PC-9 (cell line): ENCODE results near the gene PSD4. TPM values are rescaled to one million over a fixed set of nuclear protein-coding genes. Genes with fewer than 3 reads are reported as not detected.

Source experiments
- BruUV-seq: library from RNA; stranded (reverse); fragments of 400-500 nt; replicated peaks from 2 replicates; lab custom pipeline; 2021; lab: Mats Ljungman, UMichigan
- CTCF ChIA-PET: fragments of 300-600 bp; sonication (Branson Sonifier 250); formaldehyde crosslinking; loops from one replicate; lab custom pipeline; 2022; ENCODE audit warnings: antibody characterized with exemption; lab: Charles Lee
- POLR2A ChIA-PET: fragments of 300-600 bp; sonication (Branson Sonifier 250); formaldehyde crosslinking; loops from one replicate; lab custom pipeline; 2022; ENCODE audit warnings: antibody characterized with exemption; ENCODE audit not compliant: unreplicated experiment; lab: Charles Lee
- DNase-seq, 2 experiments: peaks; one replicate each; pipeline versions ENCODE4 v3.0.0 to v3.0.0-alpha.2; 2015 to 2022; ENCODE audit warnings: mixed read lengths in 1 of 2
- H2AFZ ChIP-seq: fragments of 200-600 bp; sonication (generic); 2 replicates; pipeline ENCODE4 v1.8.1; 2017; ENCODE audit warnings: antibody characterized with exemption
- H3F3A ChIP-seq: fragments of 200-600 bp; sonication (generic); 2 replicates; pipeline ENCODE4 v1.8.1; 2017; ENCODE audit warnings: antibody characterized with exemption, mild to moderate bottlenecking, low read depth; ENCODE audit not compliant: insufficient read depth
- H3K27ac ChIP-seq: fragments of 200-600 bp; sonication (generic); 2 replicates; pipeline ENCODE4 v1.6.1; 2016; ENCODE audit warnings: mixed run types
- H3K27me3 ChIP-seq: fragments of 200-600 bp; sonication (generic); 2 replicates; pipeline ENCODE4 v1.6.1; 2016; ENCODE audit warnings: low read depth, mixed run types; ENCODE audit not compliant: insufficient read depth
- H3K36me3 ChIP-seq: fragments of 200-600 bp; sonication (generic); 2 replicates; pipeline ENCODE4 v1.6.1; 2016; ENCODE audit warnings: low read depth, mixed run types
- H3K4me1 ChIP-seq: fragments of 200-600 bp; sonication (generic); replicated peaks from 2 replicates; pipeline ENCODE4 v1.6.1; 2016; ENCODE audit warnings: mixed run types; ENCODE audit not compliant: insufficient read depth
- H3K4me2 ChIP-seq: fragments of 200-600 bp; sonication (generic); 2 replicates; pipeline ENCODE4 v1.6.1; 2017; ENCODE audit warnings: mixed run types
- H3K4me3 ChIP-seq: fragments of 200-600 bp; sonication (generic); 2 replicates; pipeline ENCODE4 v1.6.1; 2016; ENCODE audit warnings: mixed run types
- H3K79me2 ChIP-seq: fragments of 200-600 bp; sonication (generic); 2 replicates; pipeline ENCODE4 v1.6.1; 2017; ENCODE audit warnings: low read depth, mixed run types
- H3K9me2 ChIP-seq: fragments of 200-600 bp; sonication (generic); 2 replicates; pipeline ENCODE4 v1.8.1; 2017; ENCODE audit warnings: mild to moderate bottlenecking; ENCODE audit not compliant: insufficient read depth
- H3K9me3 ChIP-seq: fragments of 200-600 bp; sonication (generic); 2 replicates; pipeline ENCODE4 v1.8.1; 2016; ENCODE audit warnings: low read depth; ENCODE audit not compliant: insufficient read depth
- H4K20me1 ChIP-seq: fragments of 200-600 bp; sonication (generic); 2 replicates; pipeline ENCODE4 v1.8.1; 2017; ENCODE audit not compliant: insufficient read depth
- EZH2 ChIP-seq: fragments of 200-600 bp; sonication (generic); IDR thresholded peaks from 2 replicates; pipeline ENCODE4 v1.8.0; 2017; ENCODE audit warnings: antibody characterized with exemption, low read depth
- intact Hi-C: fragments of 100-400 bp; cut with micrococcal nuclease; formaldehyde crosslinking; loops from one replicate; pipeline ENCODE4 v1.10.0; 2022; ENCODE audit not compliant: unreplicated experiment
- total RNA-seq: library from RNA; stranded (reverse); gene quantifications from 2 replicates; pipeline ENCODE4 v1.2.3, GENCODE V29; 2021
- TF ChIP-seq, protein P1 (sequence below): fragments of 200-600 bp; sonication (generic); conservative IDR thresholded peaks from 2 replicates; pipeline ENCODE4 v1.6.1; 2017; ENCODE audit warnings: mixed run types, antibody characterized with exemption, mild to moderate bottlenecking, moderate library complexity

The PSD4 gene
- total RNA-seq, 1 experiment from 2014 or later: 29.6 TPM

DNA sequence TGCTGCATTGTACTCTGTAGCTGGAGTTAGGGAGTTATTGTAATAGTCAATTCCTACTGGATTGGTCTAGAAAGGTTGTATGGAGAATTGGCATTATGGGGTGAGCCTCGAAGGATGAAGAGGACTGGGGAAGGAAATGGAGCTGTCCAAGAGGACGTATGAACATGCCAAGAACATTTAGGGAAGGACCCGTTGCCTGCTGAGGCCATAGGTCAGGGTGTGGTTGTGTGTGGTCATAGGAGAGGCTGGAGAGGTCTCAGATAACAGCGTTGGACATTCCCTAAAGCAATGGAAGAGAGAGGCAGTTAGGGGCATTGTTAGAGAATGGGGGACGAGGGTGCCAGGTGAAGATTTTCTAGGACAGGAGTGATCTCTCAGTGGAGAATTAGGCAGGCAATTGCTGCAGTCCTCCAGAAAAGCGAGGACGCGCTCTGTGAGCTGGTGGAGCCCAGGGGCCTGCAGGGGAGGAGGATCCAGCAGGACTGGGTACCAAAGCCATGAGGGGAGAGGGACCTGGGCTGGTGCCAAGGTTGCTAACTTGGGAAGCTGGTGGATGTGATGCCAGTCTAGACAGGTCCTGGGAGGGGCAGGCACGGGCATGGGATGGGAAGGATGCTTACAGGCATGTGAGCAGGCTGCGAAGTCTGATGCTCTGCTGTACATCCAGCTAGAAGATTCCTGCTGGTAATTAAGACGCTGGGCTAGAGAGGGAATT is 9.4 kb upstream of the PSD4 start:
- no peaks in the 10 kb centered on the region for H3K36me3 ChIP-seq
- peaks cover 31% of the 10 kb centered on the region for H3K79me2 ChIP-seq
- H4K20me1 ChIP-seq: no peaks in the 10 kb centered on the region
- TF ChIP-seq, protein P1, sequence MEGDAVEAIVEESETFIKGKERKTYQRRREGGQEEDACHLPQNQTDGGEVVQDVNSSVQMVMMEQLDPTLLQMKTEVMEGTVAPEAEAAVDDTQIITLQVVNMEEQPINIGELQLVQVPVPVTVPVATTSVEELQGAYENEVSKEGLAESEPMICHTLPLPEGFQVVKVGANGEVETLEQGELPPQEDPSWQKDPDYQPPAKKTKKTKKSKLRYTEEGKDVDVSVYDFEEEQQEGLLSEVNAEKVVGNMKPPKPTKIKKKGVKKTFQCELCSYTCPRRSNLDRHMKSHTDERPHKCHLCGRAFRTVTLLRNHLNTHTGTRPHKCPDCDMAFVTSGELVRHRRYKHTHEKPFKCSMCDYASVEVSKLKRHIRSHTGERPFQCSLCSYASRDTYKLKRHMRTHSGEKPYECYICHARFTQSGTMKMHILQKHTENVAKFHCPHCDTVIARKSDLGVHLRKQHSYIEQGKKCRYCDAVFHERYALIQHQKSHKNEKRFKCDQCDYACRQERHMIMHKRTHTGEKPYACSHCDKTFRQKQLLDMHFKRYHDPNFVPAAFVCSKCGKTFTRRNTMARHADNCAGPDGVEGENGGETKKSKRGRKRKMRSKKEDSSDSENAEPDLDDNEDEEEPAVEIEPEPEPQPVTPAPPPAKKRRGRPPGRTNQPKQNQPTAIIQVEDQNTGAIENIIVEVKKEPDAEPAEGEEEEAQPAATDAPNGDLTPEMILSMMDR: no peak
- no peak for TF ChIP-seq EZH2
- H3K4me2 ChIP-seq: no peak overlapping the region
- ChIA-PET POLR2A (interaction anchor here (0.6 kb wide), 1 partner anchor 200 kb away, joined by 3 read pairs; no protein-coding TSS in a partner anchor), CTCF (no interaction called here)
- H3K27me3 ChIP-seq: no peaks in the 10 kb centered on the region
- H3K9me3 ChIP-seq: no peaks in the 10 kb centered on the region
- H3F3A ChIP-seq: no peaks in the 10 kb centered on the region
- H2AFZ ChIP-seq: no peak overlapping the region
- H3K9me2 ChIP-seq: no peaks in the 10 kb centered on the region
- peaks cover 1% of the 10 kb centered on the region; the same call in 1 of the 2 replicates for H3K4me1 ChIP-seq
- BruUV-seq: no TSS peak
- no peak overlapping the region for H3K27ac ChIP-seq
- H3K4me3 ChIP-seq: no peak overlapping the region
- intact Hi-C loops: no loop called here
- no peak for DNase-seq

DNA sequence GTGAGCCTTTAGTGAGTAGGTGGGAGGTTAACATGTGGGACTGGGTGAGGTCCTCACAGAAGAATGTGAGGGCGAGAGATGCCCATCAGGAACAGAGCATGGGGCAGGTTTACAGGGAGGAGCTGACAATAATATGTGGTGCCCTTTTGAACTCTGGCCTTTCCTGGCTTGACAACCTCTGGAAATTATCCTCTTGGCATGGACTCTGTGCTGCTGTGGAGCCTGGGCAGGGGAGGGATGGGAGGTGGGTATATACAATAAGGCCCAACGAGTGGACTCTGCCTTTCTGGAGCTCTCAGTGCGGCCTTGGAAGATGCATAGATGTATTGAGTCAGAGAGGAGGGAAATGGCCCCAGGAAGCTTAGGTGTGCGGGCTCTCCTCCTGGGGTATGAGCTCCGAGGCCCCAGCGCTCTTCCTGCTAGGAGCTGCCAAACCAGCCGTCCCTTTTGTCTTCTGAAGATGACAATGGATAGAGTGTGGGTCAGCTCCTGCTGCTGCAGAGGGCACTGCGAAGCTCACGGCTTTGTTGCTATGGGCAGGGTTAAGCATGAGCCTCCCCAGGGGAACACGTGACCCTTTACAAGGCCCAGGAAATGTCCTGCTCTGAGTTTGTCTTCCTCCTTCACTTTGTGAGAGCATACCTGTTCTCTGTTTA is 8.7 kb upstream of the PSD4 start:
- H3K79me2 ChIP-seq: peaks cover 27% of the 10 kb centered on the region
- H2AFZ ChIP-seq: no peak overlapping the region
- no peak overlapping the region for H3K4me2 ChIP-seq
- BruUV-seq: no TSS peak
- intact Hi-C loops: no loop called here
- no peaks in the 10 kb centered on the region for H3K4me1 ChIP-seq
- no peaks in the 10 kb centered on the region for H3K9me2 ChIP-seq
- DNase-seq: no peak
- H3K9me3 ChIP-seq: no peaks in the 10 kb centered on the region
- H3K27me3 ChIP-seq: no peaks in the 10 kb centered on the region
- TF ChIP-seq EZH2: no peak
- TF ChIP-seq, protein P1: no peak
- ChIA-PET CTCF (no interaction called here), POLR2A (no interaction called here)
- H3K36me3 ChIP-seq: no peaks in the 10 kb centered on the region
- H3F3A ChIP-seq: no peaks in the 10 kb centered on the region
- H3K4me3 ChIP-seq: no peak overlapping the region
- no peaks in the 10 kb centered on the region for H4K20me1 ChIP-seq
- H3K27ac ChIP-seq: no peak overlapping the region

DNA sequence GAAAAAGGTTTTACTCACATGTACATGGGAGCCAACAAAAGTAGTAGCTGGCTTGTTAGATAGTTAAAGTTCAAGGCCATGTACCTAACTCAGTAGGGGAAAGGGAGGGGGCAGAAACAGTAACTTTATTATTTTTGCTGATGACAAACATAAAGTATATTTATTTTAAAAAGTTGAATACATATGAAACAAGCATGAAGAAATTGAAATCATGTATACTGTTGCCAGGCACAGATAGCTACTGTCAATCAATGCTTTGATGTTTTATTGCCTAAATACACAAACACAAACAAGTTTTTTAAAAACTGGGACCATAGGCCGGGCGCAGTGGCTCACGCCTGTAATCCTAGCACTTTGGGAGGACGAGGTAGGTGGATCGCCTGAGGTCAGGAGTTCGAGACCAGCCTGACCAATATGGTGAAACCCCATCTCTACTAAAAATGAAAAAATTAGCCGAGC is 7.6 kb upstream of the PSD4 start:
- ChIA-PET POLR2A (no interaction called here), CTCF (no interaction called here)
- peaks cover 18% of the 10 kb centered on the region for H3K79me2 ChIP-seq
- H3K36me3 ChIP-seq: no peaks in the 10 kb centered on the region
- H3K4me1 ChIP-seq: no peaks in the 10 kb centered on the region
- no peak overlapping the region for H3K4me2 ChIP-seq
- no peaks in the 10 kb centered on the region for H4K20me1 ChIP-seq
- no peaks in the 10 kb centered on the region for H3K27me3 ChIP-seq
- H3K9me2 ChIP-seq: no peaks in the 10 kb centered on the region
- H3K4me3 ChIP-seq: no peak overlapping the region
- H3K9me3 ChIP-seq: no peaks in the 10 kb centered on the region
- intact Hi-C loops: no loop called here
- no peak for DNase-seq
- TF ChIP-seq, protein P1: no peak
- TF ChIP-seq EZH2: no peak
- no TSS peak for BruUV-seq
- no peak overlapping the region for H2AFZ ChIP-seq
- no peak overlapping the region for H3K27ac ChIP-seq
- 0 out of 2 replicates have a peak, but pooled peaks cover 3% of the 10 kb centered on the region for H3F3A ChIP-seq
